GM21515 (cell line): ENCODE measurements around the gene SGK2.

Source experiments
- ATAC-seq: cut with Tn5 transposase; IDR thresholded peaks from one replicate; pipeline ENCODE4 v1.9.1; 2021; ENCODE audit not compliant: unreplicated experiment

SGK2 gene

GRCh38 chr20:43536041-43536816, 22.6 kb upstream of the SGK2 start:
- no peak for ATAC-seq

GRCh38 chr20:43536817-43537440, 21.9 kb upstream of the SGK2 start:
- ATAC-seq = no peak

GRCh38 chr20:43537921-43538877, 20.6 kb upstream of the SGK2 start:
- ATAC-seq = no peak

GRCh38 chr20:43538878-43539700, 19.7 kb upstream of the SGK2 start:
- ATAC-seq = no peak

- no peak for ATAC-seq
These were observed 18.7 kb upstream of the SGK2 start for GRCh38 chr20:43539975-43540672.

- no peak for ATAC-seq
These were observed 18.2 kb upstream of the SGK2 start for GRCh38 chr20:43540673-43541060.

- ATAC-seq = no peak
These were observed 17.6 kb upstream of the SGK2 start for GRCh38 chr20:43541214-43541613.

GRCh38 chr20:43542161-43542560, 16.7 kb upstream of the SGK2 start:
- no peak for ATAC-seq

GRCh38 chr20:43542674-43543073, 16.2 kb upstream of the SGK2 start:
- no peak for ATAC-seq

- no peak for ATAC-seq
These were observed 15.7 kb upstream of the SGK2 start for GRCh38 chr20:43543138-43543537.

- ATAC-seq = no peak
These were observed 14.3 kb upstream of the SGK2 start for GRCh38 chr20:43544501-43544900.

GRCh38 chr20:43545837-43546578, 12.8 kb upstream of the SGK2 start:
- no peak for ATAC-seq

- no peak for ATAC-seq
These were observed 10.4 kb upstream of the SGK2 start for GRCh38 chr20:43548273-43548880.

GRCh38 chr20:43549416-43550065, 9.3 kb upstream of the SGK2 start:
- ATAC-seq = no peak

GRCh38 chr20:43550456-43550855, 8.4 kb upstream of the SGK2 start:
- ATAC-seq = no peak

GRCh38 chr20:43554369-43554768, 4.5 kb upstream of the SGK2 start:
- ATAC-seq = no peak

- no peak for ATAC-seq
These were observed 540 bp downstream of the SGK2 start for GRCh38 chr20:43559147-43559987.

- ATAC-seq = no peak
These were observed 2.1 kb downstream of the SGK2 start for GRCh38 chr20:43560974-43561373.
